Measurements from ENCODE around the gene ANGPT4. TPM values are rescaled to one million over a fixed set of nuclear protein-coding genes. Genes with fewer than 3 reads are reported as not detected.

Gene ANGPT4
- total and polyA plus RNA-seq, 4 donors = 0.02 to 0.67 (median 0.65) TPM; not detected in 1

GRCh38 chr20:831956-832355, 84.2 kb downstream of the ANGPT4 start:
- ATAC-seq (ENCODE audit: insufficient read depth, low FRiP score) (no peak), DNase-seq (no peak)
- Histone ChIP-seq H3K9ac (ENCODE audit: insufficient read depth in 1 of 2, low read length in 2 of 2) (no peak overlapping the region), H3K27ac (ENCODE audit: low read depth in 1 of 2, low read length in 1 of 2) (no peak overlapping the region), H3K27me3 (ENCODE audit: control insufficient read depth in 3 of 3, insufficient read depth in 3 of 3, low read length in 2 of 3) (no peaks in the 10 kb centered on the region), H3K4me3 (no peak overlapping the region), H3K4me1 (ENCODE audit: control insufficient read depth in 5 of 5, insufficient read depth in 5 of 5, low read length in 5 of 5) (peaks cover 0 to 24% (median 9%) of the 10 kb centered on the region in 5 donors), H3K9me3 (ENCODE audit: control insufficient read depth in 4 of 4, insufficient read depth in 3 of 4, low read length in 3 of 4) (no peaks in the 10 kb centered on the region), H3K36me3 (ENCODE audit: control insufficient read depth in 4 of 4, insufficient read depth in 4 of 4, low read length in 4 of 4) (no peaks in the 10 kb centered on the region)
- 97 to 98% methylated on average over 3 of the region's 3 CpGs for WGBS, 2 donors
- no peak for TF ChIP-seq CTCF (IDR thresholded peaks at IDR 0.05; ENCODE audit: control extremely low read depth, extremely low read depth)

- peaks cover 0 to 24% (median 9%) of the 10 kb centered on the region in 5 donors for H3K4me1 ChIP-seq (ENCODE audit: control insufficient read depth in 5 of 5, insufficient read depth in 5 of 5, low read length in 5 of 5)
- WGBS, 2 donors = 76 to 84% methylated on average over 3 of the region's 3 CpGs
- H3K4me3 ChIP-seq = no peak overlapping the region
These were observed 84.9 kb downstream of the ANGPT4 start for GRCh38 chr20:831251-831650.

GRCh38 chr20:830011-830521, 86.1 kb downstream of the ANGPT4 start:
- Histone ChIP-seq H3K4me3 (no peak overlapping the region), H3K27me3 (ENCODE audit: control insufficient read depth in 3 of 3, insufficient read depth in 3 of 3, low read length in 2 of 3) (no peaks in the 10 kb centered on the region), H3K27ac (ENCODE audit: low read depth in 1 of 2, low read length in 1 of 2) (no peak overlapping the region), H3K4me1 (ENCODE audit: control insufficient read depth in 5 of 5, insufficient read depth in 5 of 5, low read length in 5 of 5) (peaks cover 0 to 16% (median 8%) of the 10 kb centered on the region in 5 donors), H3K36me3 (ENCODE audit: control insufficient read depth in 4 of 4, insufficient read depth in 4 of 4, low read length in 4 of 4) (no peaks in the 10 kb centered on the region), H3K9me3 (ENCODE audit: control insufficient read depth in 4 of 4, insufficient read depth in 3 of 4, low read length in 3 of 4) (no peaks in the 10 kb centered on the region), H3K9ac (ENCODE audit: insufficient read depth in 1 of 2, low read length in 2 of 2) (no peak overlapping the region)
- 70 to 72% methylated on average over 8 of the region's 8 CpGs for WGBS, 2 donors
- ATAC-seq (ENCODE audit: insufficient read depth, low FRiP score) (no peak), DNase-seq (no peak)
- no peak for TF ChIP-seq CTCF (IDR thresholded peaks at IDR 0.05; ENCODE audit: control extremely low read depth, extremely low read depth)

More at GRCh38 chr20:831251-831650, 84.9 kb downstream of the ANGPT4 start:
- TF ChIP-seq CTCF (IDR thresholded peaks at IDR 0.05; ENCODE audit: control extremely low read depth, extremely low read depth) = no peak
- ATAC-seq (ENCODE audit: insufficient read depth, low FRiP score) (no peak), DNase-seq (no peak)
- Histone ChIP-seq H3K27ac (ENCODE audit: low read depth in 1 of 2, low read length in 1 of 2) (no peak overlapping the region), H3K9ac (ENCODE audit: insufficient read depth in 1 of 2, low read length in 2 of 2) (peak overlapping the region in 1 of 2 donors; percentile 28), H3K27me3 (ENCODE audit: control insufficient read depth in 3 of 3, insufficient read depth in 3 of 3, low read length in 2 of 3) (no peaks in the 10 kb centered on the region), H3K36me3 (ENCODE audit: control insufficient read depth in 4 of 4, insufficient read depth in 4 of 4, low read length in 4 of 4) (no peaks in the 10 kb centered on the region), H3K9me3 (ENCODE audit: control insufficient read depth in 4 of 4, insufficient read depth in 3 of 4, low read length in 3 of 4) (no peaks in the 10 kb centered on the region)

GRCh38 chr20:829551-829950, 86.6 kb downstream of the ANGPT4 start:
- Histone ChIP-seq H3K4me3 (no peak overlapping the region), H3K27me3 (ENCODE audit: control insufficient read depth in 3 of 3, insufficient read depth in 3 of 3, low read length in 2 of 3) (no peaks in the 10 kb centered on the region), H3K4me1 (ENCODE audit: control insufficient read depth in 5 of 5, insufficient read depth in 5 of 5, low read length in 5 of 5) (peaks cover 0 to 13% (median 4%) of the 10 kb centered on the region in 5 donors), H3K9ac (ENCODE audit: insufficient read depth in 1 of 2, low read length in 2 of 2) (no peak overlapping the region), H3K9me3 (ENCODE audit: control insufficient read depth in 4 of 4, insufficient read depth in 3 of 4, low read length in 3 of 4) (no peaks in the 10 kb centered on the region), H3K36me3 (ENCODE audit: control insufficient read depth in 4 of 4, insufficient read depth in 4 of 4, low read length in 4 of 4) (no peaks in the 10 kb centered on the region), H3K27ac (ENCODE audit: low read depth in 1 of 2, low read length in 1 of 2) (peak overlapping the region in 1 of 2 donors; percentile 32)
- DNase-seq = no peak
- no peak for ATAC-seq (ENCODE audit: insufficient read depth, low FRiP score)
- no peak for TF ChIP-seq CTCF (IDR thresholded peaks at IDR 0.05; ENCODE audit: control extremely low read depth, extremely low read depth)
- 92 to 96% methylated on average over 2 of the region's 2 CpGs for WGBS, 2 donors
